ENCODE measurements around the gene NTF3. TPM values are rescaled to one million over a fixed set of nuclear protein-coding genes. Genes with fewer than 3 reads are reported as not detected.

The NTF3 gene
- total and polyA plus RNA-seq, 10 donors, result 0.72 to 5.8 (median 2.7) TPM; not detected in 1

DNA sequence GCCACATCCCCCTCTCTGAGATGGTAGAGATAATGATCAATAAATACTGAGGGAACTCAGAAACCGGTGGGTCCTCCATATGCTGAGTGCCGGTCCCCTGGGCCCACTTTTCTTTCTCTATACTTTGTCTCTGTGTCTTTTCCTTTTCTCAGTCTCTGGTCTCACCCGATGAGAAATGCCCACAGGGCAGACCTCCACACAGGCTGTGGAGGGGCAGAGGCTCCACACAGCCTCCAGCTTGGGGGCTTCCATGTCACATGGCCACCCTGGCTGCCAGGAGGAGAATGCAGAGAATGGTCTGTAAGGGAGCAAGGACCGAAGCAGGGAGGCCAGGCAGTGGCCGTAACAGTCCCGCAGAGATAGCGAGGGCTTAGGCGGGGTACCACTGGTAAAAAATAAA, 105.9 kb downstream of the NTF3 start:
- peaks cover 0 to 34% (median 0%) of the 10 kb centered on the region in 7 donors for H3K27me3 ChIP-seq (replicated peaks in 1 of 7)
- no peak for DNase-seq
- no peaks in the 10 kb centered on the region for H3K4me1 ChIP-seq
- H3K36me3 ChIP-seq, result no peaks in the 10 kb centered on the region
- 83 to 91% (median 87%) methylated on average over 8 of the region's 8 CpGs for WGBS, 5 donors
- intact Hi-C loops (cut with DNase I; ENCODE audit: low total_unique reads), result no loop called here
- H3K4me3 ChIP-seq, result no peak overlapping the region
- no peak overlapping the region for H3K27ac ChIP-seq
- H3K9me3 ChIP-seq, result peaks cover 0 to 12% (median 2%) of the 10 kb centered on the region in 8 donors
- TF ChIP-seq POLR2A (IDR thresholded peaks at IDR 0.05) (no peak), POLR2AphosphoS5 (IDR thresholded peaks at IDR 0.05) (no peak)
- TF ChIP-seq, protein P1, sequence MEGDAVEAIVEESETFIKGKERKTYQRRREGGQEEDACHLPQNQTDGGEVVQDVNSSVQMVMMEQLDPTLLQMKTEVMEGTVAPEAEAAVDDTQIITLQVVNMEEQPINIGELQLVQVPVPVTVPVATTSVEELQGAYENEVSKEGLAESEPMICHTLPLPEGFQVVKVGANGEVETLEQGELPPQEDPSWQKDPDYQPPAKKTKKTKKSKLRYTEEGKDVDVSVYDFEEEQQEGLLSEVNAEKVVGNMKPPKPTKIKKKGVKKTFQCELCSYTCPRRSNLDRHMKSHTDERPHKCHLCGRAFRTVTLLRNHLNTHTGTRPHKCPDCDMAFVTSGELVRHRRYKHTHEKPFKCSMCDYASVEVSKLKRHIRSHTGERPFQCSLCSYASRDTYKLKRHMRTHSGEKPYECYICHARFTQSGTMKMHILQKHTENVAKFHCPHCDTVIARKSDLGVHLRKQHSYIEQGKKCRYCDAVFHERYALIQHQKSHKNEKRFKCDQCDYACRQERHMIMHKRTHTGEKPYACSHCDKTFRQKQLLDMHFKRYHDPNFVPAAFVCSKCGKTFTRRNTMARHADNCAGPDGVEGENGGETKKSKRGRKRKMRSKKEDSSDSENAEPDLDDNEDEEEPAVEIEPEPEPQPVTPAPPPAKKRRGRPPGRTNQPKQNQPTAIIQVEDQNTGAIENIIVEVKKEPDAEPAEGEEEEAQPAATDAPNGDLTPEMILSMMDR (IDR thresholded peaks at IDR 0.05 in 8 of 11, conservative IDR thresholded peaks at IDR 0.05 in 3 of 11), result no peak

Data from spleen (tissue), 11 donors.